Non-pigmented ciliary epithelial cell (primary cell): Measurements from ENCODE around the gene CBX3.
"Not testable (repeated sequence)": the region's sequence is repeated elsewhere in the genome, so short reads cannot be mapped to it uniquely, and the experiment has no call there.

Experiments
- DNase-seq: peaks from one replicate; pipeline ENCODE4 v3.0.0-alpha.2; 2010; ENCODE audit warnings: low read depth

The CBX3 gene

GRCh38 chr7:26188206-26188956, 13.2 kb upstream of the CBX3 start:
- DNase-seq = no peak

- DNase-seq = no peak
Measured at GRCh38 chr7:26188957-26189541, 12.5 kb upstream of the CBX3 start.

GRCh38 chr7:26189697-26190096, 11.8 kb upstream of the CBX3 start:
- no peak for DNase-seq

GRCh38 chr7:26190417-26190869, 11.1 kb upstream of the CBX3 start:
- DNase-seq = no peak

- no peak for DNase-seq
Measured at GRCh38 chr7:26191233-26191973, 10.1 kb upstream of the CBX3 start.

GRCh38 chr7:26191974-26192479, 9.5 kb upstream of the CBX3 start:
- DNase-seq = no peak

- no peak for DNase-seq
Measured at GRCh38 chr7:26192485-26193087, 9.0 kb upstream of the CBX3 start.

GRCh38 chr7:26193432-26194207, 7.9 kb upstream of the CBX3 start:
- DNase-seq = no peak

- not testable (repeated sequence) for DNase-seq
Measured at GRCh38 chr7:26194764-26195163, 6.8 kb upstream of the CBX3 start.

- DNase-seq = no peak
Measured at GRCh38 chr7:26195182-26195581, 6.4 kb upstream of the CBX3 start.

- no peak for DNase-seq
Measured at GRCh38 chr7:26195867-26196657, 5.5 kb upstream of the CBX3 start.

GRCh38 chr7:26197153-26198115, 4.1 kb upstream of the CBX3 start:
- no peak for DNase-seq

GRCh38 chr7:26198133-26198780, 3.3 kb upstream of the CBX3 start:
- DNase-seq = no peak

GRCh38 chr7:26198781-26199169, 2.8 kb upstream of the CBX3 start:
- no peak for DNase-seq

GRCh38 chr7:26199301-26200037, 2.1 kb upstream of the CBX3 start:
- no peak for DNase-seq

GRCh38 chr7:26200038-26200443, 1.5 kb upstream of the CBX3 start:
- DNase-seq = no peak

- peak; percentile 84 for DNase-seq
Measured at GRCh38 chr7:26200444-26201246, 900 bp upstream of the CBX3 start, which contains the start of gene HNRNPA2B1. Gene HNRNPA2B1, minus strand, starts transcription at chr7:26200746. Its CDS starts 169 bp downstream, at chr7:26200577.
